Stomach (tissue), 4 donors: ENCODE results near the gene S100A4.

Source experiments
- POLR2A ChIP-seq, 4 donors: fragments of 450-650 bp; IDR thresholded peaks; one replicate each; pipeline ENCODE4 v1.6.1; 2016; ENCODE audit warnings: antibody characterized with exemption in 4 of 4, control low read depth in 2 of 4, mild to moderate bottlenecking in 1 of 4, moderate library complexity in 1 of 4
- POLR2AphosphoS5 ChIP-seq, 3 donors: sonication (generic); formaldehyde crosslinking; IDR thresholded peaks; one replicate each; pipeline ENCODE4 v1.6.1; 2016; ENCODE audit warnings: antibody characterized with exemption in 3 of 3
- TF ChIP-seq, protein P1 (sequence below), 7 experiments: fragments of 450-650 bp in 4 of 7; fragments of 200-600 bp in 3 of 7; sonication (generic) in 3 of 7; IDR thresholded peaks; one replicate each; pipeline ENCODE4 v1.5.1; 2016 to 2019; ENCODE audit warnings: antibody characterized with exemption in 7 of 7, control low read depth in 2 of 7, mild to moderate bottlenecking in 1 of 7

DNA sequence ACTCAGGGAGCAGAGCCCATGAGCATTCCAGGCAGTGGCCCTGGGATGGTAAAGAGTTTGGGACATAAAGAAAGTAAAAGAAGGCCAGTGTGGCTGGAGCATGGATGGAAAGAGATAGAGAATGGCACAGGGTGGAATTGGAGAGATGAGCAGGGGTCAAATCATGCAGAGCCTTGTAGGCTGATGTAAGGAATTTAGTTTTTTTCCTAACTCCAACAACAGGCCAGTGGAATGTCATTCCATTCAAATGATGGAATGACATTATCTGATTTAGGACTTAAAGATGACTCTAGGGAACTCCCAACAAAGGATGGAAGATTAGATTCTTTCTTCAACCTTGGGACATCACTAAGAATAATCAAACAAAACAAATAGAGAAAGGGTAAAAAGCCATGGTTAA, 32.9 kb upstream of the S100A4 start:
- TF ChIP-seq, protein P1, sequence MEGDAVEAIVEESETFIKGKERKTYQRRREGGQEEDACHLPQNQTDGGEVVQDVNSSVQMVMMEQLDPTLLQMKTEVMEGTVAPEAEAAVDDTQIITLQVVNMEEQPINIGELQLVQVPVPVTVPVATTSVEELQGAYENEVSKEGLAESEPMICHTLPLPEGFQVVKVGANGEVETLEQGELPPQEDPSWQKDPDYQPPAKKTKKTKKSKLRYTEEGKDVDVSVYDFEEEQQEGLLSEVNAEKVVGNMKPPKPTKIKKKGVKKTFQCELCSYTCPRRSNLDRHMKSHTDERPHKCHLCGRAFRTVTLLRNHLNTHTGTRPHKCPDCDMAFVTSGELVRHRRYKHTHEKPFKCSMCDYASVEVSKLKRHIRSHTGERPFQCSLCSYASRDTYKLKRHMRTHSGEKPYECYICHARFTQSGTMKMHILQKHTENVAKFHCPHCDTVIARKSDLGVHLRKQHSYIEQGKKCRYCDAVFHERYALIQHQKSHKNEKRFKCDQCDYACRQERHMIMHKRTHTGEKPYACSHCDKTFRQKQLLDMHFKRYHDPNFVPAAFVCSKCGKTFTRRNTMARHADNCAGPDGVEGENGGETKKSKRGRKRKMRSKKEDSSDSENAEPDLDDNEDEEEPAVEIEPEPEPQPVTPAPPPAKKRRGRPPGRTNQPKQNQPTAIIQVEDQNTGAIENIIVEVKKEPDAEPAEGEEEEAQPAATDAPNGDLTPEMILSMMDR (IDR thresholded peaks at IDR 0.05) = no peak
- TF ChIP-seq POLR2A (IDR thresholded peaks at IDR 0.05) (no peak), POLR2AphosphoS5 (IDR thresholded peaks at IDR 0.05) (no peak)
